Breast epithelium (tissue), 4 donors: ENCODE results near the gene SEPTIN1. TPM values are rescaled to one million over a fixed set of nuclear protein-coding genes. Genes with fewer than 3 reads are reported as not detected.

Source experiments
- DNase-seq, 2 donors: peaks; one replicate each; pipeline ENCODE4 v3.0.0-alpha.2; 2019; ENCODE audit warnings: low spot score in 2 of 2
- H3K27ac ChIP-seq, 2 donors: fragments of 200-600 bp; sonication (generic) in 1 of 2; one replicate each; pipeline ENCODE4 v1.5.1; 2016 to 2019; ENCODE audit warnings: mild to moderate bottlenecking in 1 of 2
- H3K27me3 ChIP-seq, 2 donors: fragments of 200-600 bp; sonication (generic) in 1 of 2; one replicate each; pipeline versions ENCODE4 v1.5.1 to v1.6.0; 2017 to 2019; ENCODE audit warnings: control low read depth in 1 of 2, mild to moderate bottlenecking in 1 of 2
- H3K36me3 ChIP-seq: fragments of 200-600 bp; one replicate; pipeline ENCODE4 v1.5.1; 2019
- H3K4me1 ChIP-seq, 2 donors: fragments of 200-600 bp; sonication (generic); one replicate each; pipeline ENCODE4 v1.5.1; 2016 to 2019; ENCODE audit warnings: control low read depth in 1 of 2
- H3K4me3 ChIP-seq, 3 donors: fragments of 200-600 bp; sonication (generic); 1 replicate in 2 of 3; 2 replicates in 1 of 3; pipeline ENCODE4 v1.5.1; 2016 to 2019; ENCODE audit warnings: mild to moderate bottlenecking in 3 of 3, moderate library complexity in 2 of 3
- H3K9me3 ChIP-seq, 2 donors: fragments of 200-600 bp; sonication (generic) in 1 of 2; one replicate each; pipeline ENCODE4 v1.5.1; 2016 to 2019; ENCODE audit warnings: control low read depth in 1 of 2
- POLR2A ChIP-seq: fragments of 450-650 bp; IDR thresholded peaks from one replicate; pipeline ENCODE4 v1.6.1; 2016; ENCODE audit warnings: antibody characterized with exemption, mild to moderate bottlenecking, moderate library complexity
- POLR2AphosphoS5 ChIP-seq, 3 donors: sonication (generic); formaldehyde crosslinking; IDR thresholded peaks; one replicate each; pipeline ENCODE4 v1.6.1; 2017; ENCODE audit warnings: antibody characterized with exemption in 3 of 3
- intact Hi-C: fragments of 100-400 bp; cut with DNase I; formaldehyde crosslinking; loops from one replicate; pipeline ENCODE4 v1.15.1; 2023; ENCODE audit warnings: low total_unique reads
- total RNA-seq, 3 donors: library from RNA; depleted of rRNA; stranded (reverse); fragments of >200 nt; gene quantifications; one replicate each; pipeline ENCODE4 v1.1.0, GENCODE V29; 2016
- TF ChIP-seq, protein P1 (sequence below), 3 donors: fragments of 450-650 bp; IDR thresholded peaks; one replicate each; pipeline ENCODE4 v1.5.1; 2016 to 2017; ENCODE audit warnings: antibody characterized with exemption in 3 of 3, mild to moderate bottlenecking in 3 of 3, moderate library complexity in 3 of 3

Gene SEPTIN1
- total RNA-seq, 3 donors from 2014 or later = 1.3 to 4.6 (median 2.7) TPM

DNA sequence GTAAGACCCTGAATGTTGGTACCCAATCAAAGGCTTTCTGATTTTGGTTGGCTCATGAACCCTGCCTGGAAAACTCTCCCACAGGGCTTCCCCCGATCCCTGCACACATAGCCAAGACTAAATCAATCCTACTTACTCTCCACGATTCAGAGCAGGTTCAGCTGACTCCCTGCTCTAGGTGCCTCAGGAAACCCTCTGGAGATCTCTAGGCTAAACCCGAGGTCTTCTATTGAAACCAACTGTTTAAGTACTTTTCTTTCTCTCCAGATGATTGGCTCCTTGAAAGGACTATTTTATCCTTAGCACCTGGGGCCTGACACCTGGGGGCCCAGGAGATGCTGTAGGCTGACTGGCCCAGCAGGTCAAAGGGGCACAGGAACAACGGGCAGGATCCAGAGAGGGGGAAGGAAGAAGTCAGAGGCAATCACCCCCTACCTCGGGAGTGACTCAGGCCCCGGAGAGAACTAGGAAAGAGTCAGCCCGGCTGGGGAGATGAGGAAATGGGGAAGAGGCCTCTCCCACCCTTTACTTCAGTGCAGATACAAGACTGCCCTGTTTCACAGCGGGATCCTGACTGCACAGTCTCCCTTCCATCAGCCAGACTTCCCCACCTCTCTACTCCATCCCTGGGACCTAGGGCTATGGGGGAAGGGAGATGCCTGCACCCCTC is 14.1 kb downstream of the SEPTIN1 start:
- no peak for DNase-seq
- Histone ChIP-seq H3K36me3 (no peaks in the 10 kb centered on the region), H3K27me3 (no peaks in the 10 kb centered on the region), H3K4me3 (peak overlapping the region; percentile 87 to 98 (median 88)), H3K27ac (peak overlapping the region; percentile 75 to 97), H3K4me1 (peaks cover 0 to 18% of the 10 kb centered on the region in 2 donors), H3K9me3 (no peaks in the 10 kb centered on the region)
- TF ChIP-seq, protein P1, sequence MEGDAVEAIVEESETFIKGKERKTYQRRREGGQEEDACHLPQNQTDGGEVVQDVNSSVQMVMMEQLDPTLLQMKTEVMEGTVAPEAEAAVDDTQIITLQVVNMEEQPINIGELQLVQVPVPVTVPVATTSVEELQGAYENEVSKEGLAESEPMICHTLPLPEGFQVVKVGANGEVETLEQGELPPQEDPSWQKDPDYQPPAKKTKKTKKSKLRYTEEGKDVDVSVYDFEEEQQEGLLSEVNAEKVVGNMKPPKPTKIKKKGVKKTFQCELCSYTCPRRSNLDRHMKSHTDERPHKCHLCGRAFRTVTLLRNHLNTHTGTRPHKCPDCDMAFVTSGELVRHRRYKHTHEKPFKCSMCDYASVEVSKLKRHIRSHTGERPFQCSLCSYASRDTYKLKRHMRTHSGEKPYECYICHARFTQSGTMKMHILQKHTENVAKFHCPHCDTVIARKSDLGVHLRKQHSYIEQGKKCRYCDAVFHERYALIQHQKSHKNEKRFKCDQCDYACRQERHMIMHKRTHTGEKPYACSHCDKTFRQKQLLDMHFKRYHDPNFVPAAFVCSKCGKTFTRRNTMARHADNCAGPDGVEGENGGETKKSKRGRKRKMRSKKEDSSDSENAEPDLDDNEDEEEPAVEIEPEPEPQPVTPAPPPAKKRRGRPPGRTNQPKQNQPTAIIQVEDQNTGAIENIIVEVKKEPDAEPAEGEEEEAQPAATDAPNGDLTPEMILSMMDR (IDR thresholded peaks at IDR 0.05) = no peak
- no peak for TF ChIP-seq POLR2A
- TF ChIP-seq POLR2AphosphoS5 (IDR thresholded peaks at IDR 0.05) = no peak
- intact Hi-C loops = no loop called here

DNA sequence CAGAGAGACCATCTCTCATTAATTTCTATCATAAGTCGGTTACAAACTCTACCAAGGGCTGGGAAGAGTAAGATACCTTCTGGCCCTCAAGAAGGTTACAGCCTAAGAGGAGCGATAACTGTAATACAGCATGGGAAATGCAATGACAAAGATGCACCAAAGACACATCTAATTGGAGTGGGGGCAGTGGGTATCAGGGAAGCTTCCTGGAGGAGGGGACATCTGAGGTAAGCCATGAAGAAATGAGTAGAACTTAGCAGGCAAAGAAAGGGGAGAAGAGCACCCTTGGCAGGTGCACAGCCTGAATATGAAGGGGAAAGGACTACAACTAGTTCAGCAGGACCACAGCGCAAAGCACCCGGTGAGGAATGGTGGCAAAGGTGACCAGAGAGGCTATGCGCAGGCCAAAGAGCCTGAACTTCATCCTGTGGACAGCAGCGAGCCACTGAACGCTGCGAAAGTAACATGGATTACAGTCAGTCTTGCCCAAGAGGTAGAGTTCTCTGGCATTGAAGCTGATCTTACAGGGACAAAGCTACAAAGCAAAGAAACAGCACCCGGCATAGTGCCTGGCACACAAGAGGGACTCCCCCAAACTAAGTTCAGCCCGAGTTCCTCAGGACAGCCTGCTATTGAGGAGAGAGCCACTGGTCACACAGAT is 14.9 kb downstream of the SEPTIN1 start:
- Histone ChIP-seq H3K27ac (peak overlapping the region; percentile 75 to 97), H3K9me3 (no peaks in the 10 kb centered on the region), H3K4me1 (peaks cover 0 to 18% of the 10 kb centered on the region in 2 donors), H3K4me3 (peak overlapping the region; percentile 87 to 98 (median 88)), H3K27me3 (no peaks in the 10 kb centered on the region), H3K36me3 (no peaks in the 10 kb centered on the region)
- TF ChIP-seq, protein P1 (IDR thresholded peaks at IDR 0.05) = no peak
- TF ChIP-seq POLR2AphosphoS5 (IDR thresholded peaks at IDR 0.05) (no peak), POLR2A (no peak)
- no peak for DNase-seq
- intact Hi-C loops = no loop called here

DNA sequence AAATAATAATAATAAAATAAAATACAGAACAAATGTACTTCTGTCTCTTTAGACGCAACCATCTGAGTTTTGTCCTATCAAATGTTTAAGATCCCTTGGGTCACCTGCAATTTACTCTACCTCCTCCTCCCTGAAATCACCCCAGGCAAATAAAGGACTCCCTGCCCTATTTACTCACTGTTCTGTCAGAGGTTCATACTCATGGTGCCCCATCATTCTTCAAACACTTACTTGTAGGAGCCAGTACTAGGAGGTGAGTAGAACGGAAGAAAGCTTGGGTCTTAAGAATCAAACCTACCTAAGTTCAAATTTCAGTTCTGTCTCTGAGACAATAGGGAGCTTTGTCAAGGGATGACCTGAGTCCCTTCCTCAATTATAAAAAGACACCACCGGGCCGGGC is 15.8 kb downstream of the SEPTIN1 start:
- TF ChIP-seq POLR2A (no peak), POLR2AphosphoS5 (IDR thresholded peaks at IDR 0.05) (no peak)
- TF ChIP-seq, protein P1 (IDR thresholded peaks at IDR 0.05) = no peak
- no peak for DNase-seq
- H3K4me1 ChIP-seq = peaks cover 0 to 18% of the 10 kb centered on the region in 2 donors
- peak overlapping the region in 1 of 3 donors; percentile 98 for H3K4me3 ChIP-seq
- no peaks in the 10 kb centered on the region for H3K36me3 ChIP-seq
- no peaks in the 10 kb centered on the region for H3K9me3 ChIP-seq
- intact Hi-C loops = no loop called here
- no peak overlapping the region for H3K27ac ChIP-seq
- H3K27me3 ChIP-seq = no peaks in the 10 kb centered on the region

DNA sequence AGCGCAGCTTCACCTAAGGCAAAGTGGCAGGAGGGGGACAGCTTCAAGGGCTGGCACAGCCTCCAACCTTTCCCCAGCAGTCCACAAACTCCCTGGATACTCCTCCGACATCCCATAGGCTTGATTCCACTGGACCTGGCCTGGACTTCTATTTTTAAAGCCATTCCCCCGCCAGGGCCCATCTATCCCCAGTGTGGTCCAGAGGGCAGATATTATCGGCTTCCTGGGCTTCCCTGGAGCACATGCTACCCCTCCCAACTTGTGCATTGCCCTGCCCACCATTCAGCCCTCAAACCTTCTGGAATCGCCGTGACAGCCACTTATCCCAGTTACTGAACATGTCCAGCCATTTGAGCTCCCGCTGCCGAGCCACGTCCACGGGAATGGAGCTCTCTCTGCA is 17.2 kb downstream of the SEPTIN1 start:
- no peaks in the 10 kb centered on the region for H3K36me3 ChIP-seq
- H3K27ac ChIP-seq = no peak overlapping the region
- DNase-seq = no peak
- no peaks in the 10 kb centered on the region for H3K9me3 ChIP-seq
- TF ChIP-seq, protein P1 (IDR thresholded peaks at IDR 0.05) = no peak
- TF ChIP-seq POLR2AphosphoS5 (IDR thresholded peaks at IDR 0.05) = no peak
- TF ChIP-seq POLR2A = no peak
- no peaks in the 10 kb centered on the region for H3K27me3 ChIP-seq
- intact Hi-C loops = no loop called here
- peaks cover 0 to 18% of the 10 kb centered on the region in 2 donors for H3K4me1 ChIP-seq
- no peak overlapping the region for H3K4me3 ChIP-seq

DNA sequence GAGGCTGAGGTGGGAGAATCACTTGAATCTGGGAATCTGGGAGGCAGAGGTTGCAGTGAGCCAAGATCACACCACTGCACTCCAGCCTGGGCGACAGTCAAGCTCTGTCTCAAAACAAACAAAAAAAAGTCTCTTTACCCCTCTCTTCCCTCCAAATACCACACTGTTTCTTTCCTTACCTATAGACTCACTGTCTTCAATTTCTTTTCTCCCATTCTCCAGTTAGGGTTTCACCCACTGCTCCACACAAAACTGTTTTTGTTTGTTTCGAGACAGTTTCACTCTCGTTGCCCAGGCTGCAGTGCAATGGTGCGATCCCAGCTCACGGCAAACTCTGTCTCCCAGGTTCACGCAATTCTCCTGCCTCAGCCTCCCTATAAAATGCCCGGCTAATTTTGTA is 21.2 kb downstream of the SEPTIN1 start:
- Histone ChIP-seq H3K9me3 (no peaks in the 10 kb centered on the region), H3K27ac (no peak overlapping the region), H3K27me3 (no peaks in the 10 kb centered on the region), H3K4me3 (no peak overlapping the region), H3K4me1 (peaks cover 0 to 5% of the 10 kb centered on the region in 2 donors), H3K36me3 (peaks cover 4% of the 10 kb centered on the region)
- no peak for DNase-seq
- intact Hi-C loops = no loop called here
- TF ChIP-seq, protein P1 (IDR thresholded peaks at IDR 0.05) = no peak
- TF ChIP-seq POLR2AphosphoS5 (IDR thresholded peaks at IDR 0.05) (no peak), POLR2A (no peak)
